Fibroblast of pulmonary artery (primary cell): Measurements from ENCODE around the gene CLRN3.
A peak's percentile ranks its signal among the peaks of the same experiment; 100 is the strongest.

ENCODE experiments used
- DNase-seq: peaks from one replicate; pipeline ENCODE4 v3.0.0-alpha.2; 2010; ENCODE audit warnings: low read depth
- H3K4me3 ChIP-seq: replicated peaks from 2 replicates; pipeline ENCODE4 v1.5.1; 2011; ENCODE audit warnings: low read depth, mild to moderate bottlenecking, control low read depth, low read length, moderate library complexity
- CTCF ChIP-seq: IDR thresholded peaks from 2 replicates; pipeline ENCODE4 v1.5.1; 2011; ENCODE audit warnings: mild to moderate bottlenecking, control low read depth, low read length, inconsistent platforms; ENCODE audit errors: missing control alignments

CLRN3 gene

GRCh38 chr10:127934383-127934782 lies 41.6 kb upstream of the CLRN3 start:
- no peak for DNase-seq
- no peak overlapping the region for H3K4me3 ChIP-seq
- no peak for TF ChIP-seq CTCF

GRCh38 chr10:127933271-127933670 lies 40.5 kb upstream of the CLRN3 start:
- H3K4me3 ChIP-seq: no peak overlapping the region
- no peak for TF ChIP-seq CTCF
- no peak for DNase-seq

GRCh38 chr10:127932521-127933270 lies 40.0 kb upstream of the CLRN3 start:
- no peak for TF ChIP-seq CTCF
- DNase-seq: no peak
- no peak overlapping the region for H3K4me3 ChIP-seq

GRCh38 chr10:127928021-127928806 lies 35.5 kb upstream of the CLRN3 start:
- TF ChIP-seq CTCF: no peak
- DNase-seq: peak; percentile 63
- no peak overlapping the region for H3K4me3 ChIP-seq

GRCh38 chr10:127926455-127926854 lies 33.7 kb upstream of the CLRN3 start:
- no peak overlapping the region for H3K4me3 ChIP-seq
- no peak for DNase-seq
- TF ChIP-seq CTCF: no peak

- no peak overlapping the region for H3K4me3 ChIP-seq
- no peak for DNase-seq
- TF ChIP-seq CTCF: no peak
Measured at GRCh38 chr10:127925471-127926207, 32.9 kb upstream of the CLRN3 start.
